Measurements from ENCODE around the gene DHRSX. TPM values are rescaled to one million over a fixed set of nuclear protein-coding genes. Genes with fewer than 3 reads are reported as not detected.

Gene DHRSX
- total and polyA plus RNA-seq, 2 of the 8 experiments (the other 6 are each of a cell fraction or from before 2014, with no cell fraction given) = 35.1 to 43.4 TPM

DNA sequence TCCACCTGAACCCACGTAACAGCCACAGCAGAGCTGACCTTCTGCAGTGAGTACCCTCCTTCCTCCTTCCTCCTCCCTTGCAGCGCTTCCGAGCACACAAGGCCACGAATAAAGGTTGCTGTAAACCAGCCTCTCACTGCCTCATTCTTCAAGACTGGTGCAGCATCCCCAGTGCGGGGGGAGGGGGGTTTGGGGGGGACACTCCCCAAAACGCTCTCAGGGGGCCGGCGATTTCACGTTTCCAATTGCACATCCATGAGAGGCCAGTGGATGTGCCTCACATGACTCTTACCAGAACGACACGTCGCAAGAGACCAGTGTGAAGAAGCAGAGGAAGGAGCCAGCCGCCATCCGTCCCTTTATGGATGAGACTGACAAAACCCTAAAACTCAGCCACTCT lies 5.2 kb downstream of the DHRSX start:
- H3K56ac ChIP-seq (replicated peaks; ENCODE audit: insufficient read length, low read depth, low read length) = no peak overlapping the region
- no peak overlapping the region; a peak in 1 of 7 replicates for H3K9ac ChIP-seq (replicated peaks in 1 of 4; ENCODE audit: extremely low read depth in 1 of 4, low read depth in 3 of 4, low read length in 3 of 4)
- no peak overlapping the region for H4K91ac ChIP-seq (replicated peaks; ENCODE audit: insufficient read length, low read length)
- H2AFZ ChIP-seq (ENCODE audit: low read length) = no peak overlapping the region
- no peak overlapping the region for H3K4me3 ChIP-seq (ENCODE audit: extremely low read depth in 1 of 4, insufficient read depth in 2 of 4, low read depth in 3 of 4, low read length in 4 of 4)
- H2BK15ac ChIP-seq (ENCODE audit: low read length) = 0 out of 2 replicates have a peak overlapping the region, but pooled peaks have one; percentile 18
- no peak overlapping the region for H3K18ac ChIP-seq (ENCODE audit: extremely low read depth, low read length)
- H2BK120ac ChIP-seq (replicated peaks; ENCODE audit: low read depth, low read length) = no peak overlapping the region
- peak overlapping the region; percentile 28; the same call in 1 of the 2 replicates for H2AK5ac ChIP-seq (ENCODE audit: low read depth, low read length)
- TF ChIP-seq POLR2AphosphoS5 (IDR thresholded peaks at IDR 0.05; ENCODE audit: low read depth, low read length) = 0 out of 2 replicates have a peak, but pooled peaks have one; percentile 34
- TF ChIP-seq TCF12 (IDR thresholded peaks at IDR 0.05; ENCODE audit: low read depth, low read length) = no peak
- peaks cover 5 to 90% of the 10 kb centered on the region in 2 experiments; a peak in 3 of 4 replicates for H3K79me2 ChIP-seq (ENCODE audit: control insufficient read depth in 1 of 2, insufficient read depth in 2 of 2, low read length in 2 of 2)
- H4K20me1 ChIP-seq (replicated peaks in 1 of 2; ENCODE audit: control insufficient read depth in 1 of 2, insufficient read depth in 2 of 2, low read length in 2 of 2) = peaks cover 8 to 10% of the 10 kb centered on the region in 2 experiments
- no peaks in the 10 kb centered on the region for H3K9me3 ChIP-seq (ENCODE audit: insufficient read depth in 2 of 2, low read depth in 1 of 2, low read length in 1 of 2)
- ChIA-PET POLR2A (ENCODE audit: partially characterized antibody) (no interaction called here), CTCF (ENCODE audit: partially characterized antibody) (no interaction called here)
- FAIRE-seq (no peak), DNase-seq (ENCODE audit: low read depth in 1 of 2, low spot score in 2 of 2) (no peak)
- peak overlapping the region; percentile 12; the same call in 1 of the 2 replicates for H2BK12ac ChIP-seq (ENCODE audit: low read depth, low read length)
- no peak overlapping the region for H3K14ac ChIP-seq (ENCODE audit: insufficient read length)
- H4K5ac ChIP-seq (ENCODE audit: insufficient read length, low read depth, low read length) = no peak overlapping the region
- no peaks in the 10 kb centered on the region for H3K27me3 ChIP-seq (replicated peaks in 1 of 4; ENCODE audit: control insufficient read depth in 3 of 4, extremely low read depth in 1 of 4, insufficient read depth in 3 of 4, low read length in 3 of 4)
- no peak overlapping the region for H3K23ac ChIP-seq (ENCODE audit: insufficient read length)
- H3K4me1 ChIP-seq (replicated peaks in 1 of 4; ENCODE audit: control insufficient read depth in 3 of 4, insufficient read depth in 4 of 4, low read length in 3 of 4) = peaks cover 0 to 17% (median 10%) of the 10 kb centered on the region in 4 experiments; a peak in 5 of 7 replicates
- no peak overlapping the region for H3K4ac ChIP-seq (replicated peaks; ENCODE audit: insufficient read length, low read depth, low read length)
- no peak overlapping the region; a peak in 1 of 4 replicates for H3K4me2 ChIP-seq (ENCODE audit: insufficient read depth in 1 of 2, low read depth in 2 of 2, low read length in 2 of 2)
- WGBS, 2 experiments (ENCODE audit: extremely low coverage in 1 of 2, insufficient coverage in 1 of 2, insufficient read length in 1 of 2, insufficient replicate concordance in 2 of 2, low coverage in 1 of 2, low lambda C conversion rate in 2 of 2, missing lambda C conversion rate in 1 of 2) = 86% methylated on average over 13 of the region's 14 CpGs; no CpG with 5 or more reads in 1 of the 2 experiments
- peak overlapping the region; percentile 52; the same call in 1 of the 2 replicates for H2BK5ac ChIP-seq (ENCODE audit: low read depth, low read length)
- no peak overlapping the region for H3K27ac ChIP-seq (ENCODE audit: low read depth, low read length)
- peaks cover 4% of the 10 kb centered on the region; the same call in 1 of the 2 replicates for H3K23me2 ChIP-seq (ENCODE audit: low read depth, low read length)
- peaks cover 14% of the 10 kb centered on the region for H3K79me1 ChIP-seq (ENCODE audit: low read depth, low read length)
- H3K36me3 ChIP-seq (ENCODE audit: control insufficient read depth in 2 of 4, insufficient read depth in 4 of 4, low read length in 3 of 4) = peaks cover 0 to 33% (median 2%) of the 10 kb centered on the region in 4 experiments; a peak in 4 of 8 replicates
- H2BK20ac ChIP-seq (ENCODE audit: low read length) = no peak overlapping the region
- no peak overlapping the region for H4K8ac ChIP-seq (ENCODE audit: extremely low read depth, insufficient read depth, low read length)
